Bronchial epithelial cell (primary cell): ENCODE measurements around the gene VAV3. TPM values are rescaled to one million over a fixed set of nuclear protein-coding genes. Genes with fewer than 3 reads are reported as not detected.

Experiments used
- DNase-seq: peaks from one replicate; pipeline ENCODE4 v3.0.0-alpha.2; 2010; ENCODE audit warnings: low read depth
- FAIRE-seq: peaks from 2 replicates; lab custom pipeline; 2011; peaks lifted over from hg19 to GRCh38; lab: Jason Lieb, UNC
- H3K27me3 ChIP-seq: 2 replicates; pipeline ENCODE4 v1.5.1; 2011; ENCODE audit warnings: low read length; ENCODE audit not compliant: control insufficient read depth, insufficient read depth
- H3K36me3 ChIP-seq: 2 replicates; pipeline ENCODE4 v1.5.1; 2011; ENCODE audit warnings: low read length; ENCODE audit not compliant: control insufficient read depth, insufficient read depth
- H3K4me3 ChIP-seq: 2 replicates; pipeline ENCODE4 v1.5.1; 2011; ENCODE audit warnings: mild to moderate bottlenecking, low read depth, low read length, control low read depth
- total RNA-seq: library from RNA; depleted of rRNA; stranded (reverse); fragments of >200 nt; gene quantifications from 2 replicates; pipeline ENCODE4 v1.2.1, GENCODE V29; 2014
- TF ChIP-seq, protein P1 (sequence below): IDR thresholded peaks from 2 replicates; pipeline ENCODE4 v1.5.1; 2011; ENCODE audit warnings: mild to moderate bottlenecking, moderate library complexity, low read length, control low read depth, inconsistent platforms; ENCODE audit not compliant: insufficient read depth, severe bottlenecking

The VAV3 gene
- total RNA-seq, 1 donor from 2014 or later, result 10.5 TPM

DNA sequence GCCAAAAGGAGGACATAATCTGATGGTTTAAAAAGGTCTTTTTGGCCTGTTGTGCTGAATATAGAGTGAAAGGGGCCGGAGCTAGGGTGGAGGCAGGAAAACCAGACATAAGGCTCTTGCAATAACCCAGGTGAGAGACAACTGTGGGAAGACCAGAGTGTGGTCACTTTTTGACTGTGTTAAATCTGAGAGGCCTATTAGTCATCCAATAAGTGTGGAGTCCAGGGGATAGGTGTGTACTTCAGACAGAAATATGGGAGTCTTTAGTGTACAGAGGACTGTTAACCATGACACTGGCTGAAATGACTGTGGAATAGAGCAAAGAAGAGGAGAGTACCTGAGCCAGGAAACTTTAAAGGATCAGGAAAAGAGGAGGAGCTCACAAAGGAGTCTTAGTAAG, 89.3 kb downstream of the VAV3 start:
- DNase-seq (peak; percentile 53), FAIRE-seq (no peak)
- TF ChIP-seq, protein P1, sequence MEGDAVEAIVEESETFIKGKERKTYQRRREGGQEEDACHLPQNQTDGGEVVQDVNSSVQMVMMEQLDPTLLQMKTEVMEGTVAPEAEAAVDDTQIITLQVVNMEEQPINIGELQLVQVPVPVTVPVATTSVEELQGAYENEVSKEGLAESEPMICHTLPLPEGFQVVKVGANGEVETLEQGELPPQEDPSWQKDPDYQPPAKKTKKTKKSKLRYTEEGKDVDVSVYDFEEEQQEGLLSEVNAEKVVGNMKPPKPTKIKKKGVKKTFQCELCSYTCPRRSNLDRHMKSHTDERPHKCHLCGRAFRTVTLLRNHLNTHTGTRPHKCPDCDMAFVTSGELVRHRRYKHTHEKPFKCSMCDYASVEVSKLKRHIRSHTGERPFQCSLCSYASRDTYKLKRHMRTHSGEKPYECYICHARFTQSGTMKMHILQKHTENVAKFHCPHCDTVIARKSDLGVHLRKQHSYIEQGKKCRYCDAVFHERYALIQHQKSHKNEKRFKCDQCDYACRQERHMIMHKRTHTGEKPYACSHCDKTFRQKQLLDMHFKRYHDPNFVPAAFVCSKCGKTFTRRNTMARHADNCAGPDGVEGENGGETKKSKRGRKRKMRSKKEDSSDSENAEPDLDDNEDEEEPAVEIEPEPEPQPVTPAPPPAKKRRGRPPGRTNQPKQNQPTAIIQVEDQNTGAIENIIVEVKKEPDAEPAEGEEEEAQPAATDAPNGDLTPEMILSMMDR, result no peak

DNA sequence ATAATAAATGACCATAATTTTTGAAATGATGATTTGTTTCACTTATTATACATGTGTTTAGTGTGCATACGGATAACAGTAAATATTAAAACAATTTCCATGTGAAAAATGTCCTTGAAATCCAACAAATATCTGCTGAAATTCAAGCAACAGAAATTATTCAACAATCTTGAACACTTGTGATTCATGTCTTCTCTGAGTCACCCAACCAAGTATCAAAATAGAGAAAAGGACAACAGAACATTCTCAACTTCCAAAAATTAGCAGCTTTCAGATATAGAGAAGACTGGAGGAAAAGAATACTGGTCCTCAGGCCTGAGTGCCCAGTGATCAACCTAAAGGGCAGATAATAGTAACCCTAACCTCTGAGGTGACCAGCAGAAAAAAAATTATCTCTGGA, 90.8 kb downstream of the VAV3 start:
- TF ChIP-seq, protein P1, result no peak
- Histone ChIP-seq H3K4me3 (no peak overlapping the region), H3K27me3 (no peaks in the 10 kb centered on the region), H3K36me3 (no peaks in the 10 kb centered on the region)
- no peak for FAIRE-seq
- DNase-seq, result peak; percentile 39

More for the DNA sequence above, 89.3 kb downstream of the VAV3 start:
- H3K4me3 ChIP-seq, result no peak overlapping the region
- H3K36me3 ChIP-seq, result no peaks in the 10 kb centered on the region
- H3K27me3 ChIP-seq, result no peaks in the 10 kb centered on the region

DNA sequence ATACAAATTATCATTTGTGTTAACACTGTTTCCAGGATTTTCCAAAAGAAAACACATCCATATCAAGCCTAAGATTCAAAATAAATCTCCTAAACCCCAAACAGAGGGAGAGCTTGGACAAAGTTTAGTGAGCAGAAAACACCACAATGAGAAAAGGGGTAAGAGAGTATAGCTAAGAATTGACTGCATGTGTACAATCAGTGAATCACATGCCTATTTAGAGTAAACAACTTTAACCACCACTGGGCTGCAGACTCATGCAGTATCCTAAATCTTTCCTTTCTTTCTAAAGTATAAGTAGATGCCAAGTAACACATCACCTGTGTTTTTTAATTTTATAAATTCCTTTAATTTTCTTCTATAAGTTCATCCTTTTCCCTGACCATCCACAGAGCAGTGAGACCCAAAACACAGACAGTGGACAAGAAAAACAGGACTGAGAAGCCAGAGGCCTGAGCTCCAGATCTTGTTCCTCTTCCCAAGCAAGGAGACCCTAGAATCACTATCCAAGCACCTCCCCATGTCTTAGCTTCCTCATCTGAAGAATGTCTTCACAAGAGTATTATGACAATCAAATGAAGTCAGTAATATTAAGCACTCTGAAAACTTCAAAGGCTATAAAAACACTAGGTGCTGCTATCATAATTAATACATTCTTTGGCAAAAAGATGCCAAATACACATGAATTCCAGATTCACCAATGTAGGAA, 93.1 kb downstream of the VAV3 start:
- DNase-seq (no peak), FAIRE-seq (no peak)
- no peak overlapping the region for H3K4me3 ChIP-seq
- H3K27me3 ChIP-seq, result no peaks in the 10 kb centered on the region
- no peaks in the 10 kb centered on the region for H3K36me3 ChIP-seq
- TF ChIP-seq, protein P1, result no peak

DNA sequence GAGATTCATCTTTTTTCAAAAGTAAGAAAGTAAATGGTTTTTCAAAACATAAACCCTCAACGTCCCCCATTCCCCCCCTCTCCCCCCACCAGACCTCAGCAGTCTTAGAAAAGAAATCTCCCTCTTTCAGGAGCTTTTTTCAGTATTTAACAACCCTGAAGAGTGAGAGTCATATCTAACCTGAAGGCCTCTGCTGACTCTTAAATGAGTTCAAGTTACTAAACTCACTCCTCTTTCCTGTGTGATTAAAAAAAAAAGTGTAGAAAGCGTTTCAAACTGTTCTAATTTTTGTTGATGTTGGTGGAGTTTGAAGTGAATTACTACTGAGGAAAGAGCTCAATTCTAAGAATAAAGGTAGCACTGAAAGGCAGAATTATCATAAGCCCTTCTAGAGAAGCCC, 93.7 kb downstream of the VAV3 start:
- DNase-seq (no peak), FAIRE-seq (no peak)
- H3K4me3 ChIP-seq, result no peak overlapping the region
- TF ChIP-seq, protein P1, result no peak
- no peaks in the 10 kb centered on the region for H3K36me3 ChIP-seq
- H3K27me3 ChIP-seq, result no peaks in the 10 kb centered on the region

DNA sequence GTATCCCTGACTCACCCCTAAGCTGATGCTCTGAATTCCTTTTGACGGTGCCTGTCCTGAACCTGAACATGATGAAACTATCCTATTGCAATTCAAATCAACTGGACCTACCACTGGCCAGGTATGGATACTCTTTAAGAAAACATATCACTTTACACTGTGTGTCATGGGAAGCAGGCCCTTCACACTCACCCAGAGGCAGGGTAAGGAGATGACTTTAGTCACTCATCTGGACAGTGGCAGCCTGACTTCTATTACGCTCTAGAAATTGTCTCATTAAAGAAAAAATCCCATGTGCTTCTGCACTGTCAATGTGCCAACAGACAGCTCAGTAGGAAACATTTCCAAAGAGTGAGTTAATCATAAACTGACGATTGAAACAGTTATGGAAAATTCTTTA, 94.3 kb downstream of the VAV3 start:
- Histone ChIP-seq H3K4me3 (no peak overlapping the region), H3K27me3 (no peaks in the 10 kb centered on the region), H3K36me3 (no peaks in the 10 kb centered on the region)
- TF ChIP-seq, protein P1, result no peak
- no peak for FAIRE-seq
- peak; percentile 67 for DNase-seq

DNA sequence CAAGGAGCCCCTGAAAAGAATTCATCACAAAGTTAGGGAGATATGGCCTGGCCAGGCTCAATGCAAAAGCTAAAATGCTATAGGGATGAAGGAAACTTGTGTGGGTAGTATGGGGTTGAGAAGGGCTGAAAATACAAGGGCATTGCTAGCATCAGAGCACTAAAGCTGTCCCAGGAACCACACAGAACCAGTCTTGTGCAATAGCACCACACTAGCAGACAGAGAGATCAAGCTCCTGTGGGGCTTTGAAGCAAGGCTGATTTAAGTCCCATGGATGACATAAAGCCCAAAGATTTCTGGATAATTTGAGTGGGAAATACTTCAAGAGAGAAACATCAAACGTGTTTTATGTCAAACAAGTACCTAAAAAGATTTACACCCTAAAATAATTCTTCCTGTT, 97.1 kb downstream of the VAV3 start:
- TF ChIP-seq, protein P1, result no peak
- Histone ChIP-seq H3K36me3 (no peaks in the 10 kb centered on the region), H3K4me3 (no peak overlapping the region), H3K27me3 (no peaks in the 10 kb centered on the region)
- FAIRE-seq, result no peak
- DNase-seq, result no peak
